Stimulated activated memory B cell treated with anti-CD40 and anti-IgM and Interleukin-4, amounts not matched to agents 10 μg/mL and 1 μg/mL and 100 μg/mL, for 72 hours (primary cell): ENCODE measurements around the gene FAF2.
"Not testable (repeated sequence)": the region's sequence is repeated elsewhere in the genome, so short reads cannot be mapped to it uniquely, and the experiment has no call there.

Experiments used
- ATAC-seq: fragments of 150-1000 bp; cut with Tn5 transposase; 2 replicates; pipeline ENCODE4 v1.10.0; 2021
- H3K27ac Mint-ChIP-seq: one replicate; pipeline ENCODE4 v1.8.0; 2022; ENCODE audit warnings: mild to moderate bottlenecking, mixed read lengths
- H3K27me3 Mint-ChIP-seq: one replicate; pipeline ENCODE4 v1.8.0; 2022; ENCODE audit warnings: mixed read lengths
- H3K36me3 Mint-ChIP-seq: one replicate; pipeline ENCODE4 v1.8.0; 2022; ENCODE audit warnings: mixed read lengths
- H3K4me1 Mint-ChIP-seq: one replicate; pipeline ENCODE4 v1.8.0; 2022; ENCODE audit warnings: mixed read lengths
- H3K4me3 Mint-ChIP-seq: one replicate; pipeline ENCODE4 v1.8.0; 2022; ENCODE audit warnings: mild to moderate bottlenecking, moderate library complexity, mixed read lengths
- H3K9me3 Mint-ChIP-seq: one replicate; pipeline ENCODE4 v1.8.0; 2022; ENCODE audit warnings: mixed read lengths

FAF2 gene

DNA sequence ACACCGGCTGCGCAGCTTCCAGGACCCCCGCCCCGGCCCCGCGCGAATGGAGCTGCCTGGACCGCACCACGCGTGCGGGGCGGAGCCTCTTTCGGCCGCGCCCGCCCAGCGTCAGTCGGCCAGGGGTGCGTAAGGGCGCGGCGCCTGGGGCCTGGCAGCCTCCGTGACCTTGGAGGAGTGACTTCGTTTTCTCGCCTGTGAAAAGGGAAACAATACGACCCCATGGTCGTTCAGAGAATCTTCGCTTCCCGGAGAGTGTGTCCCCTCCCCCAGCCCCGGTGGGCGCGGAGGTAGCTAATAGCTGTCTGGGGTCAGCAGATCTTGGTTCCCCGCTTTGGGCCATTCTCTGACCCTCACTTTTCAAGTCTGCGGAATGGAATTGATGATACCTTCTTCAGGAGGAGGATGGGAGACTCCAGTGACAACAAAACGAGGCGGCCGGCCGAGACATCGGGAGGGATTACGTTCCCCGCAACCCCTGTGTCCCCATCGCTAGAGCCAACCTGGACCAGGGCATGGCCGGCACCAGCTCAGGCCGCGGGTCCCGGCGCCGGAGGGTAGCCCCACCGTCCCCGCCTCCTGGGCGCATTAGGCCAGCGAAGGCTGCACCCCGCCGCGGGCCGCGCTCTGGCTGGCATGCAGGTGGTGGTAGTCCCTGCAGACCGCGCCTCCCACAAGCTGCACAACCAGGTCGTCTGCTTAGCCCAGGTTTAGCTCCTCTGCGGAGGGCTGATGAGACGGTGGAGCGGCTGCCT is 95.4 kb downstream of the FAF2 start:
- Mint-ChIP-seq H3K4me3 (peak overlapping the region; percentile 97), H3K9me3 (no peaks in the 10 kb centered on the region), H3K27me3 (no peaks in the 10 kb centered on the region), H3K36me3 (no peaks in the 10 kb centered on the region), H3K27ac (peak overlapping the region; percentile 92), H3K4me1 (peaks cover 48% of the 10 kb centered on the region)
- ATAC-seq: peak; percentile 93

DNA sequence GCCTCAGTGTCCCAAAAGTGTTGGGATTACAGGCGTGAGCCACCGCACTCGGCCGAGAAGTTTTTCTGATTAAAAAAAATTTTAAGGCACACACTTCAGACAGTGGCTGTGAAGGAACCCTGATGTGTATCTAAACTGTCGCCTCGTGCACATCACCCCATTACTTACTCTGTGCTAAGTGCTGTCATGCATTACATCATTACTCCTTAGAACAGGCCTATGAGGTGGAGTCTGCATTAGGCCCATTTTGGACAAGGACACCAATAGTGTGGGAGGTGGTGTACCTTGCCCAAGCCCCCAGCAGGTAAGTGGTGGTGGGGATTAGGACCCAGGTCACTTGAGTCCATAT is 97.2 kb downstream of the FAF2 start:
- Mint-ChIP-seq H3K27ac (no peak overlapping the region), H3K27me3 (no peaks in the 10 kb centered on the region), H3K9me3 (no peaks in the 10 kb centered on the region), H3K36me3 (no peaks in the 10 kb centered on the region), H3K4me1 (peaks cover 44% of the 10 kb centered on the region), H3K4me3 (no peak overlapping the region)
- ATAC-seq: no peak

DNA sequence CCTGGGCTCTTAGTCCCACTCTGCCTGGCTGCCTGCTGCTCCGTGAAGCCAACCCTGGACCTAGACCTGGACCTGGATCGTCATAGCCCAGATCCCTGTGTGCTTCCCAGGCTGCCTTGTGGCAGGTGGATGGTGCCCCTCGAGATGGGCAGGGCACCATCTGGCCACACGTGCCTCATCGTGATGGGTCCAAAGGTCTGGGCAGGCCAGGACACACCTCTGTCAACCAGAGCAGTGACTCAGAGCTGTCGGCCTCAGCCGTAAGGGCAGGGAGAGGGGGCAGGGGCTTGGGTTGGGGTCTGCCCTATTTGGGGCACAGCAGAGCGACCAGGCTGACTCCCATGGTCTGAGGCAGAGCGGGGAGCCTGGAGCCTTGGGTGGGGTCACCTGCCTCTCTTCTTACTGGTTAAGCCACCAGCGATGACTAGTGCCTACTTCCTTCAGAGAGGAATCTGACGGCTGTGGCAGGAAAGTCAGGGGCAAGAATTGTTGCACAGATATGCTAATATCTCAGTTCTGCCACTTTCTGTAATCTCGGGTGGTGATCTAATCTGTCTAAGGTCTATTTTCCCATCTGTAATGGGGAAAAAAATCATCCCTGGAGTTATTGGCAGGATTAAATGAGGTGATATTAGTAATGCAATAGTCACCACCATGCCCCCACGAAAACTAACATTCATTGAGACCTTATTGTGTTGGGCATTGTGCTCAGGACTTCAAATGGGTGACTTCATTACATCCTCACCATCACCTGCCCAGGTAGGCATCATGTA is 97.7 kb downstream of the FAF2 start:
- Mint-ChIP-seq H3K27ac (no peak overlapping the region), H3K36me3 (no peaks in the 10 kb centered on the region), H3K4me1 (peaks cover 44% of the 10 kb centered on the region), H3K4me3 (no peak overlapping the region), H3K27me3 (no peaks in the 10 kb centered on the region), H3K9me3 (no peaks in the 10 kb centered on the region)
- no peak for ATAC-seq

DNA sequence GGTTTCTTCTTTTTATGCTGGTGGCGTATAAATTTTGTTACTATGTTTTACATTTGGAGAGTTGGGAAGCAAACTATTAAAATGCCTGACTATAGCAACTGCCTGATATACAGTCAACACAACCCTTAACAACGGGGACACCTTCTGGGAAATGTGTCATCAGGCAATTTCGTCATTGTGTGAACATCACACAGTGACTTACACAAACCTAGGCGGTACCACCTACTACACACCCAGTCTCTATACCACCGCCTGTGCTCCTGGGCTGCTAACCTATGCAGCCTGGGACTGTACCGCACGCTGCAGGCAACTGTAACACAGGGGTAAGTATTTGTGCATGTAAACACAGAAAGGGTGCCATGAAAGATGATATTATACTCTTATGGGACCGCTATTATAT is 99.6 kb downstream of the FAF2 start:
- no peaks in the 10 kb centered on the region for H3K36me3 Mint-ChIP-seq
- no peak for ATAC-seq

DNA sequence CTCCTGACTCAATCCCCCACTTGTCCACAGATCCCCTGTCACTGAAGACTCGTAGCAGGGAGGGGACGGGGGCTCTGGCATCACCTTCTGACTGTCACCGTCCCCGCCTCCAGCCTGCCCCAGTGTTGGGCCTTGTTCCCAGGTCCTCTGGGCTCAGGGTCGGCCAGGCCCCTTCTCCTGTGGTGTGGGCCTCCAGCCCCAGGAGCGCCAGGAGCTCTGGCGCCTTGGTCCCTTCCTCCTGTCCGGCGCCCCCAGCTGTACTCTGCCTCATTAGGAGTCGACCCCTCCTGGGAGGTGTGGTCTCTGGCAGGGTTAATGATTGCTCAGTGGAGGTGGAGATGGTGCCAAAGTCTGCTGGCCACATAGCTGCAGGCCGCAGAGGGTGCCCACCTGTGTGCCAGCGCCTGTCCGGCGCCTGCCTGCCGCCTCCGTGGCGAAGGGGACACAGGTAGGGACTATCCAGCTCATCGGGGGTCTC is 100.8 kb downstream of the FAF2 start, which contains the start of gene CDHR2:
TSS of gene CDHR2 (plus strand) at position 376 of the 478 bp plus-strand sequence. CDS start 16,011 bp downstream, outside the sequence.
- Mint-ChIP-seq H3K9me3 (no peaks in the 10 kb centered on the region), H3K36me3 (no peaks in the 10 kb centered on the region), H3K4me3 (no peak within 1 kb of the TSS), H3K4me1 (peaks cover 37% of the 10 kb centered on the region), H3K27ac (peak within 1 kb of the TSS; percentile 60), H3K27me3 (peaks cover 7% of the 10 kb centered on the region)
- no peak for ATAC-seq

More for the DNA sequence above, 99.6 kb downstream of the FAF2 start:
- H3K4me1 Mint-ChIP-seq: peaks cover 36% of the 10 kb centered on the region
- H3K4me3 Mint-ChIP-seq: no peak overlapping the region
- H3K9me3 Mint-ChIP-seq: no peaks in the 10 kb centered on the region
- no peaks in the 10 kb centered on the region for H3K27me3 Mint-ChIP-seq
- no peak overlapping the region for H3K27ac Mint-ChIP-seq

DNA sequence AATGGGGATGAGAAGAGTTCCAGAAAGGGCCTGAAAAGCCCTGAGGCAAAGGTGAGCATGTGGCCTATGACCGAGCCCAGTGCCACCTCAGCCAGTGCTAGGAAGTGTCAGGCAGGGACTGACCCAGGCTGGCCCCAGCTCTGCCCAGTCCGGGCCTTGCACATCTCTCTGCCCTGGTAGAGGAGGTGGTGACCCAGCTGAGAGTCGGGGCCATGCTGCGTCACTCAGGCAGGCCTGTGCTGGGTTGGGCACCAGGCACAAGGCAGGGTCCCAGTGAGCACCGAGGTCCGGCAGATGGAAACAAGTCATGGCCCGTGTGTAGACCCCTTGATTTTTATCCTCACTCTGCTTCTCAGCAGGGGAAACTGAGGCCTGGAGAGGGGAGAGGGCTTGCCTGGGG is 101.7 kb downstream of the FAF2 start:
- Mint-ChIP-seq H3K9me3 (no peaks in the 10 kb centered on the region), H3K36me3 (no peaks in the 10 kb centered on the region), H3K27ac (peak overlapping the region; percentile 54), H3K4me3 (no peak overlapping the region), H3K4me1 (peaks cover 33% of the 10 kb centered on the region), H3K27me3 (peaks cover 10% of the 10 kb centered on the region)
- no peak for ATAC-seq

DNA sequence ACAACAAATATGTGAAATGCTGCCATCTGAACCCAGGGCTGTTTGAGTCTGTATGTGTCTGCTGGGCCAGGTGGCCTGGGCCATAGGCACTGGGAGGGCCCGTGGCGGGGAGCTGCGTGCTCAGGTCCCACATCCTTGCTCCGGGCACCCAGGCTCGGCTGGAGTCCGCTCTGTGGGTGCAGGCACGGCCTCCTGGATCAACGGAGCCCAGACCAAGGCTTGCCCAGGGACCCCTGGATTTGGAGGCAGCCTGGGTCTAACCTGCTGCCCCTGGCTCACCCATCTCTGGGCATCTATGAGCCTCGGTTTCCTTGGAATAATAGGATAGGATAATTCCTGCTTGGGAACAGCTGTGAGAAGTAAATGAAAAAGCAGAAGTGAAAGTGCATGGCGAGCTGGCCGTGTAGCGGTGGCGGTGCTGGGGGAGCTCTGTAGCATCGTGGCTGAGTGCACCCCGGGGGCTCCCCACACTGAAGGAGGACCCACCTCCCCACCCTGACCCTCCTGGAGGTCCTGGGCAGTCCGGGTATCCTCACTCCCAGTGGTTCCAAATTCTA is 102.2 kb downstream of the FAF2 start:
- peaks cover 15% of the 10 kb centered on the region for H3K27me3 Mint-ChIP-seq
- no peaks in the 10 kb centered on the region for H3K36me3 Mint-ChIP-seq
- H3K4me3 Mint-ChIP-seq: peak overlapping the region; percentile 48
- H3K27ac Mint-ChIP-seq: peak overlapping the region; percentile 54
- no peaks in the 10 kb centered on the region for H3K9me3 Mint-ChIP-seq
- peak; percentile 74 for ATAC-seq
- peaks cover 34% of the 10 kb centered on the region for H3K4me1 Mint-ChIP-seq

DNA sequence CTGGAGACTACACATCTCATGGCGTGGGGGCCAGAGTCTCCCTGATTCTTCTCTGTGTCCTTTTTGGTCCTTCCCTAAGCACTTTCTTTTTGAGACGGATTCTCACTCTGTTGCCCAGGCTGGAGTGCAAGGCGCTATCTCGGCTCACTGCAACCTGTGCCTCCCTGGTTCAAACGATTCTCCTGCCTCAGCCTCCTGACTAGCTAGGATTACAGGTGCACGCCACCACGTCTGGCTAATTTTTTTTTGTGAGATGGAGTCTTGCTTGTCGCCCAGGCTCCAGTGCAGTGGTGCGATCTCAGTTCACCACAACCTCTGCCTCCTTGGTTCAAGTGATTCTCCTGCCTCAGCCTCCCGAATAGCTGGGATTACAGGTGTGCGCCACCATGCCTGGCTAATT is 102.8 kb downstream of the FAF2 start:
- H3K4me1 Mint-ChIP-seq: peaks cover 34% of the 10 kb centered on the region
- H3K27me3 Mint-ChIP-seq: peaks cover 15% of the 10 kb centered on the region
- peak overlapping the region; percentile 51 for H3K4me3 Mint-ChIP-seq
- H3K9me3 Mint-ChIP-seq, ATAC-seq, H3K36me3 Mint-ChIP-seq: not testable (repeated sequence)
- H3K27ac Mint-ChIP-seq: peak overlapping the region; percentile 54

DNA sequence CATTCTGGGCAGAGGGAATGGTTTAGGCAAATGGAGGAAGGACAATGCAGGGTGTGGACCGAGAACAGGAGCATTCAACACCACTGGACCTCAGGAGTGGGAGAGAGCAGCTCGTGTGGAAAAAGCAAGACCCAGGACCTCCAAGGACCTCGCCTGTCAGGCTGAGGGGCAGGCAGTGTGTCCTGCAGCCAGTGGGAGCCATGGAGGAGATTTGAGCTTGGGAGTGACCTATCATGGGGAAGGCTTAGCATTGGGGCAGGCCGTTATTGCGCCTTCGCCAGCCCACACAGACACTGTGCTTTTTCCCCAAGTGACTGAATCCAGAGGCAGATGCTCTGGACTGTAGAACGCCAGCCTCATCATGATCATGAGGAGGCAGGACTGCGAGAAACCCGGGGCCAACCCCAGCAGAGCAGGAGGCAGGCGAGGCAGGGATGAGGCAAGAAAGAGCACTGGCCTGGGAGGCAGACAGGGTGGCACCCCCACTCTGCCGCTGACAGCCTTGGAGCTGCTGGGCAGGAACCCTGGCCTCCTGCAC is 104.2 kb downstream of the FAF2 start:
- ATAC-seq: no peak
- Mint-ChIP-seq H3K9me3 (no peaks in the 10 kb centered on the region), H3K27ac (no peak overlapping the region), H3K4me3 (no peak overlapping the region), H3K27me3 (peaks cover 15% of the 10 kb centered on the region), H3K4me1 (peaks cover 34% of the 10 kb centered on the region), H3K36me3 (no peaks in the 10 kb centered on the region)

DNA sequence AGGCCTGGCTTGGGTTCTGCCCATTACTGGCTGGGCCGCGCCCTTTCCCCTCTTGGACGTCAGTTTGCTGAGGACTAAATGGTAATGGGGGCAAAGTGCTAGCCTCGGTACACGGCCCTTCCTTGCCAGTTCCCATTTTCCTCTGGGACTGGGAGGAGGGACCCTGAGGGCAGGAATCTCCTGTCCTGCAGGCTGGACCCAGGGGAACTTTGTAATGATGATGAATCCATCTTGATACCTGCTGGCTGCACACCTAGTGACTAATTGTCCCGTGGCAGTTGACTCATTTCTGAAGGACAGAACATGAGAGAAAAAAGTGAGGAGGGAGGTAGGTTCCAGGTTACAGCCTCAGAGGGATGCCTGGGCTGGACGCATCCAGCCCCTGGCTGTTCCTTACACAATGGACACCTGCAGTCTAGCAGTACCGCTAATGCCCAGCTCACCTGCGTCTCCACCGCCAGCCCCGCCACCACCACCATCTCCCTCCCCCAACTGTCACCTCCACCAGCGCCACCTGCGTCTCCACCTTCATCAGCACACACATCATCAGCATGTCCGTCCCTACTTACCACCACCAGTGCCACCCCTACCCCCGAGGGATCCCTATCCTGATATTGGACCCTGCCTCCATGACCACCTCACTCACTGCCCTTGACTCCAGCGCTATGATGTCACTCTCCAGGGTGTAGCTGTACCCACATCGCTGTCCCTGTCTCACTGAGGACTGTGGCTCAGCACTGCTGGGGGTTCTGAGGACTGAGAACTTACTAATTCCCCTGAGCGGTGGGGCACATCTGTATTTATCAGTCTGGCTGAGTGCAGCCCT is 105.3 kb downstream of the FAF2 start:
- Mint-ChIP-seq H3K36me3 (no peaks in the 10 kb centered on the region), H3K27ac (no peak overlapping the region), H3K4me3 (no peak overlapping the region), H3K4me1 (peaks cover 34% of the 10 kb centered on the region), H3K27me3 (peaks cover 15% of the 10 kb centered on the region), H3K9me3 (no peaks in the 10 kb centered on the region)
- ATAC-seq: no peak

DNA sequence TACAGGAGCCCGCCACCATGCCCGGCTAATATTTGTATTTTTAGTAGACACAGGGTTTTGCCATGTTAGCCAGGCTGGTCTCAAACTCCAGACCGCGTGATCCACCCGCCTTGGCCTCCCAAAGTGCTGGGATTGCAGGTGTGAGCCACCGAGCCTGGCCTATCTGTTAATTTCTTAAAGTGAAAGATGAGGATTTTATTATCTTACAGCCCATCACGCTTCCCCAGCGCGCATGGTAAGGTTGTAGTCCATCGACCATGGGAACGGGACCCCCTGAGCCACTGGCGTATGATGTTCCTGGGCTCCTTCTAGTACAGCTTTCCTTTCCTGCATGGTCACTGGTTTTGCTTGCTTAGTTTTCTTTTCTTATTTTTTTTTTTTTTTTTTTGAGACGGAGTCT is 109.7 kb downstream of the FAF2 start:
- Mint-ChIP-seq H3K27ac (no peak overlapping the region), H3K9me3 (no peaks in the 10 kb centered on the region), H3K4me1 (peaks cover 30% of the 10 kb centered on the region), H3K36me3 (no peaks in the 10 kb centered on the region), H3K4me3 (no peak overlapping the region), H3K27me3 (peaks cover 47% of the 10 kb centered on the region)
- ATAC-seq: no peak
